CD4-positive, alpha-beta T cell treated with Interleukin-2 at 100 ng/mL for 4 hours (primary cell): ENCODE results near the gene MON1B.
"Not testable (repeated sequence)": the region's sequence is repeated elsewhere in the genome, so short reads cannot be mapped to it uniquely, and the experiment has no call there.

ENCODE experiments used
- DNase-seq: peaks from one replicate; pipeline ENCODE4 v3.0.0-alpha.2; 2020; ENCODE audit warnings: low spot score

MON1B gene

DNA sequence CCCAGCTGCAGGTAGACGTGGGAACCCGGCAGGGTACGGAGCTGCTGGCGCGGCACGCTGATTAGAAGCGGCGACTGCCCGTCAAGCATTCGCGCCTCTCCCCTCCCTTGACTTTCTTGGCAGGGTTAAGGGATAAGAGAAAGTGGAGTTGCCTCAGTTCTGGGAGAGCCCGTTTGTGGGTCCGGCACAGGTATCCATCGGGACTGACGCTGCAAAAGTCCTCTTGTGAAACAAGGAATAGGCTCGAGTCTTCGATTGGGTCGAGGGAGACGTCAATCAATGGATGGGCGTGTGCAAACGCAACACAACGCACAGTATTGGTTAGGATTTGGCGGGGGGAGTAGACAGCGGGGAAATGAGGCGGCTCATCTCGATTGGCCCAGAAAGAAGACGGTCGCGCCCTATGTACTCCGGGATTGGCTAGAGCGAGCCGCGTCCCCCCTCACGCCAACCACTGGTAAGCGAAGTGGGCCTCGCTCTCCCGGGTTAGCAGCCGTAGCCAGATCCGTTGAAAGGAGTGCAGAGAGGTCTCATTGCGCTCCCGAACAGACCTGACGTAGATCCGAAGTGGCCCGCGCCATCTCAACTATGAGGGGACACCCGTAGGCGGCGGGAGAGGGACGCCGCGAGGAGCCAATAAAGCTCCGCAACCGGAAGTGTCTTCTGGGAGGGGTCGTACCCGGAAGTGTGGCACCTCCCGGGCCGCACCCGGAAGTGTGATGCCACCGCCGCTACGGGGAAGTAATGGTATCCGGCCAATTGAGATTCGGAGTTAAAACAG lies at the start of gene MON1B:
Gene MON1B, plus strand, starts transcription at position 713 of the 781 bp plus-strand sequence. CDS start 296 bp downstream, outside the sequence.
- peak; percentile 97 for DNase-seq

DNA sequence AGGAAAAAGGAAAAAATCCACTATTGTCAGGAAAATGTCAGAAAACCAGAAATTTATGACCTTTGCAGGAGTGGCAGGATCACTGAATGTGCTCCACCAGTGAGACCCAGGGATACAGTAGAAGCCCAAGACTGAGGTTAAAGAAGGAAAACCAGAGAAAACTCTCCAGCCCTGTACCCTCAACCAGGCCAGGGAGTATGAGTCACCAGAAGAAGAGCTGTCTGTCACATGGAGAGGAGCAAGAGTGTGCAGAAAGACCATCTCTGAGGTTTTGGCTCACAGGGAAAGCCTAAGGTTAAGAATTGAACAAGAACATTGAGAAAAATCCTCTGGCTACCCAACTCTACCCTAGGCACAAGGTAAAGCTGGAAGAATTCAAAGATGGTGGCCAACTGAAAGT lies 47.6 kb upstream of the MON1B start:
- no peak for DNase-seq

DNA sequence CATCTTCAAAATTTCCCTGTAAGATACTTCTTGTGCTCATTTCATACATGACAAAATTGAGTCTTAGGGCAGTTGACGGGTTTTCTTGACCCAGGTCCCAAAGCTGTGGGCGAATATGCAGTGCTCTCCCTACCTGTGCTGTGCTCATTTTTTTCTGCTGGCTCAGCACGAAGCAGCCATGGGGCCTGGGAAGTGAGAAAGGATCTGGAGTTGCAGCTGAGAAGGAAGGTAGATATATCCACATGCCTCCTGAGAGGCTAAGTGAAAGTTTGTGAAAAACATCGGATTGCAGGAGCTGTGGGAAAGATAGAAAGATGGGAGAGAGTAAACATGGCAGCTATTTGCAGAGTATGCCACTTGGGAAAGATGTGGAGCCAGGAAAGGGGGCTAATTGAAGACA lies 42.9 kb upstream of the MON1B start:
- DNase-seq = no peak

DNA sequence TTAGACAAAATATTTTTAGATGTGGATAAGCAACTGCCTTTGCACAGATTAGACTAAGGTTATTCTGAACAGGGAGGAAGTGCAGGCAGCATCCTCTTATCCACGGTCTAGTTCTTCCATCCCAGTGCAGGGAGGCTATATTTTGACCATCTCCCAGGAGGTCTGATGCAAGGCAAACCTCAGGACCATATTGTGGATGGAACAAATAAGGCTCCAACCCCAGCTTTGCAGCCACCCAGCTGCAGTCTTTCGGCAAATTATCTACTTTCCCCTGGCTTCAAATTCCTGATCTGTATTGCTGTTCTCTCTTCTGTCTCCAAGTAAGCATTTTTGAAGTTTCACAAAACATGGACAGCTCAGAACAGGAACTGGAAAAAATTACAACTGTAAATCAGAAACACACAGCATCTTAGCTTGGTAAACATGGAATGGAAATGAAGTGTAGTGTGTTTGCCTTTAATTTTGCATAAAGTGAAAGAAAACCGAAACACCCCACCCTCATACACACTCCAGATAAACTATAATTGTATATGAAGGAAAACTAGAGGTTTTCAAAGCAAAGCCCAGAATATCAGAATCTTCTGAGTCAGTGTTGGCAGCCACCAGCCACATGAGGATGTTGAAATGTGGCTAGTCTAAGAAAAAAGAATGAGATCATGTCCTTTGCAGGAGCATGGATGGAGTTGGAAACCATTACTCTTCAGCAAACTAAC lies 33.5 kb upstream of the MON1B start:
- no peak for DNase-seq

DNA sequence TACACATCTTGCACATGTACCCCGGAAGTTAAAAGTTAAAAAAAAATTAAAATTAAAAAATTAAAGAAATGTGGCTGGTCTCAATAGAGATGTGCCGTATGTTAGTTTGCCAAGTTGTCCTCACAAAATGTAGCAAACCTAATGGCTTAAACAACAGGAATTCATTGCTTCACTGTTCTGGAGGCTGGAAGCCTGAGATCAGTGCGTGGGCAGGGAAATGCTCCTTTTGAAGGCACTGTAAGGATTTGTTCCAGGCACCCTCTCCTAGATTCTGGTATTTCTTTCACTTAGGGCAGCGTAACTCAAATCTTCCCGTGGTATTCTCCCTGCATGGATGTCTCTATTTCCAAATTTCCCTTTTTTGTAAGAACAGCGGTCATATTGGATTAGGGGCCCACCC lies 32.7 kb upstream of the MON1B start:
- DNase-seq = no peak

DNA sequence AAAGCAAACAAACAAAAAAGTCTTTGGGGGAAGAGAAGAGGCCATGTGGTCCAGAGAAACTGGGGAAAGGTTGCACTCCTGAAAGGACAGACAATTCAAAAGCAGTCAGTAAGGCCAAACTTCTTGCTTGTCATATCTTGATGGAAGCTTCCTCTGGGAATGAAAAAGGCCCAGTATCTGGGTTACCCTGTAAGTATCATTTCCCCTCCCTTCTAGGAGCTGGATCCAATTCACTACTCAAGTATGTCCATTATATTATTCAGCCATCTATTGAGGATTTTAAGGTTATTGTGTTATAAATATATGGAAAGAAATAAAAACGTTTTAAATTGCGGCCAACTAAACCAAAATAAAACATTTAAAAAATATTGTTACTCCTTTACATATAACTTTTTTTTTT lies 26.0 kb upstream of the MON1B start:
- DNase-seq = no peak

DNA sequence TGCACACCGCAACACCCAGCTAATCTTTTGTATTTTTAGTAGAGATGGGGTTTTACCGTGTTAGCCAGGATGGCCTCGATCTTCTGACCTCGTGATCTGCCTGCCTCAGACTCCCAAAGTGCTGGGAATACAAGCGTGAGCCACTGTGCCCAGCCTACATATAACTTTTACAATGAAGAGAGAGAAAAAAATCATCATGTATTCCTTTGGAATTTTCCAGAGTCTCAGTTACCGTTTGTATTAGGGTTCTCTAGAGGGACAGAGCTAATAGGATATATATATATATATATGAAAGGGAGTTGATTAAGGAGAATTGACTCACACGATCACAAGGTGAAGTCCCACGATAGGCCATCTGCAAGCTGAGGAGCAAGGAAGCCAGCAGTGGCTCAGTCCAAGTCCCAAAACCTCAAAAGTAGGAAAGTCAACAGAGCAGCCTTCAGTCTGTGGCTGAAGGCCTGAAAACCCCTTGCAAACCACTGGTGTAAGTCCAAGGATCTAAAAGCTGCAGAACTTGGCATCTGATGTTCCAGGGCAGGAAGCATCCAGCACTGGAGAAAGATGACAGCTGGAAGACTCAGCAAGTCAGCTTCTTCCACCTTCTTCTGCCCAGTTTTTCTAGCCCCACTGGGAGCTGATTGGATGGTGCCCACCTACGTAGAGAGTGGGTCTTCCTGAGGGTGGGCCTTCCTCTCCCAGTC lies 25.3 kb upstream of the MON1B start:
- not testable (repeated sequence) for DNase-seq

DNA sequence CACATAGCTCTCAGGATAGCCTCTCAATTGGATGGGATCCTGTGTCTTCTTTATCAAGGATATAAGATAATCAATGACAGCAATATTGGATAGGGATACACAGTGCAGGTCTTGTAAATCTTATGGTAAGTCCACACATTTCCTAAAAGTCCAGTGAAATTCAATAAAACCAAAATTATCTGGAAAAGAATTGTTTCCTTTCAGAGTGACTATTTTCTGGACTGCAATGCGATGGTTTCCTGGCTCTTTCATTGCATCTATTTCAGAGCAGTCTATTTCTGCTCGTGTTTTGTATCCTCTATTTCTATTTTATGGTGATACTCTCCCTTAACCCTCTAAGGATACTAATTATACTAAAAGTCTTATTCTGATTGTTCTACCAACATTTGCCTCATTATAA lies 24.3 kb upstream of the MON1B start:
- no peak for DNase-seq

DNA sequence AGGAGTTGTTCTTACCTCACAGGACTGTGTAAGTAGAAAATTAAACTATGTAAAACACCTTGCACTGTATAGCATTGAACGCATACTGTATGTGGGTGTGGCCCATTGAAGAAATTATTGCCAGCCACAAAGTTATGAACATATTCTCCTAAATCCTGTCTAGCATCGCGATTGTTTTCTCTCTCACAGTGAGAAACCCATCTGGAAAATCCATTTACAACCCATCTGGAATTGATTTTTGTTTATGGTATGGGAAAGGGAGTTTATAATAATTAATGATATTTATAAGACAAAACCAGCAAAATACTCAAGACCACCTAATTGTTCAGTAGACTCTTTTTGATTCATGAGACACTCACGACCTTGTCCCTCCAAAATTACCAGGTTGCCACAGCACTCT lies 22.1 kb upstream of the MON1B start:
- DNase-seq = no peak

DNA sequence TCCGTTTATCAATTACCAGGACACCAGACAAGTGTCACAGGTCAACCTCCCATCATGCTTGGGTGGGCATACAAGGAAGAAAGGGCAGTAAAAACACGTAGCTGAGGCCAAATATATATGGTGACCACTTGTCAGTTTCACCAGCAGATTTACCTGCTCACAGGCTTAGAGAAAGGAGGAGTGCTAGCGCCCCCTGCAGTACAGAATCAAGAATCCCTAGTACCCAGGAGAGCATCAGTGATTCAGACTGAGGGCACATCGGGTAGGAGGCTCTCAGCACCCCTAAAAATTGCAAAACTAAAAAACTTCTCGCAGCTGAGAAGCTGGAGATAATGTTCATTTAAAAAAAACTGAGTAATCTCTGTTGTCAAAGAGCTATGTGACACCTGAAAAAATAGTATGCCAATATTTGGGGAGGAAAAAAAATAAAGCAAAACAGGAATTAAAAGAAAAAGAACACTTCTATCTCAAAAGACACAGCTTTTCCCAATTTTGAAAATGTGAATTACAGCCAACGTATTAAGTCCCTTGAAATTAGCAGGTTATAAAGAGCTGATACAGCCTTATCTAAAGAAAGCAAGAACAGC lies 21.2 kb upstream of the MON1B start:
- peak; percentile 37 for DNase-seq

DNA sequence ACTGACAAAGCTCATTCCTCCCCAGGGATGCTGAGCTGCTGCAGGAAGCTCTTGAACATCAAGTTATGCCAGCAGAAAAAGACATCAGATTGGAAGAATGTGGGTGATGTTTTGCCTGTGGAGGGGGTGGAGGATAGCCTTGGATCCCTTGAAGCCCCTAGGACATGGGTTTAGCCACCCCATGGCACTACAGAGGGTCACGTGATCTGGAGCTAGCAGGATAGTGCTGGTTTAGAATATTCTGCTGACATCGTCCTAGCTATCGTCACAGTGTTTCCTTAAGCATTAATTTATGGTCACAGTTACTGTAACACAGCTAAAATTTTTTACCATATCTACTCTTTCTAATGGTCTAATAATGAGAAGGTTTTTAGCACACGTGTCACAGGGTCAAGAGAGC lies 20.2 kb upstream of the MON1B start:
- no peak for DNase-seq

DNA sequence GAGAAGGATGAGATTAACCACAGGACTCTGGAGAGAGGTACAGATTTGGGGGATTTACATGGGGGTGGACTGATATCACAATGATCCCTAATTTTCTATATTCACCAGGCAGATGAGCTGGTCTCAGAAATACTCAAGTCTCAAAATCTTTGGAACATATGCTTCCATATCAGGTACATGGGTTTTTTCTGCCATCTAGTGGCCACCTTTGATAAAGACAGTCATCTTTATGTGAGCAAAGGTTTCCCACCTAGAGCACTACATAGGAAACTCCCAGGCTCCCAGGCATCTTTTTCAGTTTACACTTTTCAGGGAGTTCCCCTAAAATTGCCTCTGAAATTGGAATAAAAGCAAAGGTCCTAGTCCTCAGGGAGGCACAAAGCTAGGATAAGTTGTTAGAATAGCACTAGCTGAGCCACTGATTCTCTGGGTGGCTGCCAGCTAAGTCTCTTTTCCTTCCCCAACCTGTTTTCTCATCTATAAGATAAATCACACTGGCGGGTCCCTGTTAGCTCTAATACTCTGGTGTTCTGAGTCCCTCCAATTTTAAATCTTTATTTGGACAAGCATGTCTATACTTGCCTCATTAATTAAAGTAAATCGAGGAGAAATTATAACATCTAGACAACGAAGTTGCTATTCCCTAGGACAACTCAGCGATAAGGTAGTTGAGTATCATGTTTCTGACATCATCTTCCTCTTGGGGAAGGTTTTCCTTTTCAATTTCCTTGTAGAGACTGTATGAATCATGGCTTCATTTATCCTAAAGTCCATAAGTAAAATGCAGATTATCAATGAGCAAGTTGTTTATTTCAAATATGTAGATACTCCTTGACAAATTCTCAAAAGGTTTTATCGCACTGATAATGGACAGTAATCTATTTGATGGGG lies 19.0 kb upstream of the MON1B start:
- DNase-seq = peak; percentile 63

DNA sequence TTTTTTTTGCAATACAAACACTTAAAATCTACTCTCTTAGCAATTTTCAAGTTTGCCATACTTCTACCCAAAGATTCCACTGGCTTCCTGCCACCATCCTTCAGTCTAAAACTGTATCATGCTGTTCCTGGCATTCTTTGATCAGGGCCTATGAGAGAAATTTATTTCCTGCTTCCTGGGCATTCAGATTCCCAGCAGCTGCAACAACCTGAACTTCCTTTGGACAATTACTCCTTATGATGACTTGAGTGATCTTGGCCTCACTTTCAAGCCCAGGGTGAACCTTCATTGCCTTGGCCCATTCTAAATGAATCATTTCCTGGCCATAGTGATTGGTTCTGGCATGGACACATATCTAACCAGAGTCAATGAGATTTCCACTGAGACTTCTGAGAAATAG lies 18.0 kb upstream of the MON1B start:
- DNase-seq = no peak

DNA sequence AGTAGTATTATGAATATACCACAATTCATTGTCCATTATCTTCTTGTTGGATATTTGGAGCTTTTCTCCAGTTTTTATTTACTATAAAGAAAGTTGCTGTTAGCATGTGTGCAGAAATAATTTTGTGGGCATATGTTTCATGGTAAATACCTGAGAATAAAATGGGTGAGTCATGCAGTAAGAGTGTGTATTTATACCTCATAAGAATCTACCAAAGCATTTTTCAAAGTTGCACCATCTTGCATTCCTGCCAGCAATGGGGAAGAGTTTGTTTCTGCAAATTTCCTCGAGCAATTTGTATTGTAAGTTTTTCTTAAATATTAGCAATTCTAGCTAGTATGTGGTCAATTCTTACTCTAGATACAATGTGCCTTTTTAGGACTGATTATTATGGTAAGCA lies 7.9 kb upstream of the MON1B start:
- DNase-seq = no peak

DNA sequence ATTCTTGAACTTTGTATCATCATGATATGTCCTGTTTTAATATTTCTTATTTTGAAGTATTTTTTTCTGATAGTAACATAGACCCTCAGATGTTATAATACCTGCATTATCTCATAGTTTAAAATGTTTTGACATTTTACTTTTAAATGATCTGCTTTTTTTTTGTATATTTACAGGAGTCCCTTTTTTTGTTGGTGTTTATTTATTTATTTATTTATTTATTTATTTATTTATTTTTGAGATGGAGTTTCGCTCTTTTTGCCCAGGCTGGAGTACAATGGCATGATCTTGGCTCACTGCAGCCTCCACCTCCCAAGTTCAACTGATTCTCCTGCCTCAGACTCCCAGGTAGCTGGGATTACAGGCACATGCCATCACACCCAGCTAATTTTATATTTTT lies 4.7 kb upstream of the MON1B start:
- not testable (repeated sequence) for DNase-seq

DNA sequence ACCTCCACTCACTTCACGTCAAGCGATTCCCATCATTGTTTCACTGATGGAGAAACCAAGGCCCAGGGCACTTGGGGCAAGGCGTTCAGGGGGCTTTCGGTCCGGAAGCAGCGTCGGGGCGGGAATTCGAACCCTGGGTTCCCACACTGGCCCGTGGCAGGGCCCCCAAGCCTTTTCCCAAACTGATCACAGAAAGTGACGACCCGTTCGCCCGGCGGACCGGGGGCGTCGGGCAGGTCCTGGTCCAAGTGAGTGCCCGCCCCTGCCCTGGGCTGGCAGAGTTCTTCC lies 856 bp upstream of the MON1B start:
- DNase-seq = no peak

DNA sequence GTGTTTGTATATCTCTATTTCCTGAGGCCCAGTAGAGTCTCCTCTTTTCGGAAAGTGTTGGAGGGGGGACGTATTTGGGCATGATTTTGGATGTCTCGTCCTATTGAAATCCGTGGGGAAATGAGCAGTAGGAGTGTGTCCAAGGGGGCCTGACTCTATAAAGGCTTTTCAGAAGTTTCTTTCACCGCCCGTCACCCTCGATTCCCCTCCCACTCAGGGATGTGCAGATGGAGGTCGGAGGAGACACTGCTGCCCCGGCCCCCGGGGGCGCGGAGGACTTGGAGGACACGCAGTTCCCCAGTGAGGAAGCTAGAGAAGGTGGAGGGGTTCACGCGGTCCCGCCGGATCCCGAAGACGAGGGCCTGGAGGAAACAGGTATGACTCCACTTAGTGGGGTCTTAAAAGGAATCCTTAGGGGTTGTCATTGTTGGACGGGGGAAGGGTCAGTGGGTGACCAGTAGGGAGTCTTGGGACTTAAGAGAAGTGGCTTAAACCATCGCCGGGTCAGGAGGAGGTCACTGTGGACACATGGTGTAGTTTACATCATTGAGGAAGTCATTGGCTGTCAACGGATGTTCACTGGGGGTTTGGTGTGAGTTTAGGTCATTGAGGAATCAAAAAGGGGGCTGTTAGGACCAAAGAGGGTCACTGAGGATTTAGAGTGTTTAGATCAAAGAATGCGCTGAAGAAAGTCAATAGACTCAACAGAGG lies 424 bp downstream of the MON1B start:
- DNase-seq = peak; percentile 21

DNA sequence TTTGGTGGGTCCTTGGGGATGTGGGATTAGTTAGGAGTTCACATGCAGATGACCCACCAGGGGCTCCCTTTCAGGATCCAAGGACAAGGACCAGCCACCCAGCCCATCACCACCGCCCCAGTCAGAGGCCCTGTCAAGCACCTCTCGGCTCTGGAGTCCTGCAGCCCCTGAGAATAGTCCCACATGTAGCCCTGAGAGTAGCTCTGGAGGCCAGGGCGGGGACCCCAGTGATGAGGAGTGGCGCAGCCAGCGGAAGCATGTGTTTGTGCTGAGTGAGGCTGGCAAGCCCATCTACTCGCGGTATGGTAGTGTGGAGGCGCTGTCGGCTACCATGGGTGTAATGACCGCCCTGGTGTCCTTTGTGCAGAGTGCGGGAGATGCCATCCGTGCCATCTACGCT lies 2.4 kb downstream of the MON1B start:
- DNase-seq = no peak

DNA sequence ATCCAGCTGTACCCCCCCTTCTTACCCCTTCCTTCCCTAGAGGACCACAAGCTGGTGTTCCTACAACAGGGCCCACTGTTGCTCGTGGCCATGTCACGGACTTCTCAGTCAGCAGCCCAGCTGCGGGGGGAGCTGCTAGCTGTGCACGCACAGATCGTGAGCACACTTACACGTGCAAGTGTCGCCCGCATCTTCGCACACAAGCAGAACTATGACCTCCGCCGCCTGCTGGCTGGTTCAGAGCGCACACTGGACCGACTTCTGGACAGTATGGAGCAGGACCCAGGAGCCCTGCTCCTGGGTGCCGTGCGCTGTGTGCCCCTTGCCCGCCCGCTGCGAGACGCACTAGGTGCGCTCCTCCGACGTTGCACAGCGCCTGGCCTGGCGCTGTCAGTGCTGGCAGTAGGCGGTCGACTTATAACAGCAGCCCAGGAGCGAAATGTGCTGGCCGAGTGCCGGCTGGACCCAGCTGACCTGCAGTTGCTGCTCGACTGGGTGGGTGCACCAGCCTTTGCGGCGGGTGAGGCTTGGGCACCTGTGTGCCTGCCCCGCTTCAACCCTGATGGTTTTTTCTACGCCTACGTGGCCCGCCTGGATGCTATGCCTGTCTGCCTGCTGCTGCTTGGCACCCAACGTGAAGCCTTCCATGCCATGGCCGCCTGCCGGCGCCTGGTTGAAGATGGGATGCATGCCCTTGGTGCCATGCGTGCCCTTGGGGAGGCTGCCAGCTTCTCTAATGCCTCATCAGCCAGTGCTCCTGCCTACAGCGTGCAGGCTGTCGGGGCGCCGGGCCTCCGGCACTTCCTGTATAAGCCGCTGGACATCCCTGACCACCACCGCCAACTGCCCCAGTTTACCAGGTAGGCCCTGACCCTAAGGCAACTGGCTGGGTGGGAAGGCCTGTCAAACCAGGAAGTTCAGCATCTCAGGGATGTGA lies 3.6 kb downstream of the MON1B start:
- no peak for DNase-seq

DNA sequence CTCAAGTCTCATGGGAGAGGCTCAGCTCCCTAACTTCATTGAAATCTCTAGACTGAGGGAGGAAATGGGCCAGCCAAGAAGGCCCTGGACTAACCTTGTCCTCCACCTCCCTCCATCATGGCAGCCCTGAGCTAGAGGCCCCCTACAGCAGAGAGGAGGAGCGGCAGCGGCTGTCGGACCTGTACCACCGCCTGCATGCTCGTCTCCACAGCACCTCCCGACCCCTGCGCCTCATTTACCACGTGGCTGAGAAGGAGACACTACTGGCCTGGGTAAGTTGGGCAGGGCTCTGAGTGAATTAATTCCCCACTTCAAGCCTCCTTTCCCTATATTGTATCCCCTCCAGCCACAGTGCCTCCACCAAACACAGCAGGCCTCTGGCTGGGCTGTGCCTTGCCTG lies 4.4 kb downstream of the MON1B start:
- DNase-seq = no peak
